KMS-11 (cell line): ENCODE results near the gene HMSD.

Experiments
- H2AFZ ChIP-seq: fragments of 200-600 bp; sonication (generic); 2 replicates; pipeline ENCODE4 v1.6.1; 2016; ENCODE audit warnings: antibody characterized with exemption, mixed run types, low read depth
- H3K27ac ChIP-seq: fragments of 200-600 bp; sonication (generic); 2 replicates; pipeline ENCODE4 v1.6.1; 2016; ENCODE audit warnings: mild to moderate bottlenecking, mixed run types
- H3K27me3 ChIP-seq: fragments of 200-600 bp; sonication (generic); 2 replicates; pipeline ENCODE4 v1.6.1; 2017; ENCODE audit warnings: mild to moderate bottlenecking, low read depth, mixed run types, moderate library complexity; ENCODE audit not compliant: insufficient read depth
- H3K36me3 ChIP-seq: fragments of 200-600 bp; sonication (generic); 2 replicates; pipeline ENCODE4 v1.6.1; 2017; ENCODE audit warnings: mild to moderate bottlenecking, mixed run types; ENCODE audit not compliant: insufficient read depth
- H3K4me1 ChIP-seq: fragments of 200-600 bp; sonication (generic); 2 replicates; pipeline ENCODE4 v1.6.1; 2016; ENCODE audit warnings: mild to moderate bottlenecking, low read depth, mixed run types; ENCODE audit not compliant: poor library complexity, severe bottlenecking
- H3K4me2 ChIP-seq: fragments of 200-600 bp; sonication (generic); 2 replicates; pipeline ENCODE4 v1.7.0; 2016; ENCODE audit warnings: mild to moderate bottlenecking, mixed run types
- H3K4me3 ChIP-seq: fragments of 200-600 bp; sonication (generic); IDR thresholded peaks from 2 replicates; pipeline ENCODE4 v1.6.1; 2017; ENCODE audit warnings: low read depth, low read length, mixed read lengths; ENCODE audit not compliant: insufficient read depth
- H3K79me2 ChIP-seq: fragments of 200-600 bp; sonication (generic); 2 replicates; pipeline ENCODE4 v1.6.1; 2016; ENCODE audit warnings: low read depth, mixed run types; ENCODE audit not compliant: insufficient read depth
- H3K9ac ChIP-seq: fragments of 200-600 bp; sonication (generic); 2 replicates; pipeline ENCODE4 v1.6.1; 2016; ENCODE audit warnings: mild to moderate bottlenecking, mixed run types
- H4K20me1 ChIP-seq: fragments of 200-600 bp; sonication (generic); 2 replicates; pipeline ENCODE4 v1.6.1; 2016; ENCODE audit warnings: mild to moderate bottlenecking, mixed run types; ENCODE audit not compliant: insufficient read depth
- CTCF ChIP-seq: fragments of 200-600 bp; sonication (generic); conservative IDR thresholded peaks from 2 replicates; pipeline ENCODE4 v1.6.1; 2017; ENCODE audit warnings: low read depth, mild to moderate bottlenecking, antibody characterized with exemption, low read length, moderate library complexity, mixed read lengths

HMSD gene

GRCh38 chr18:63960891-63961290 is 11.8 kb downstream of the HMSD start:
- TF ChIP-seq CTCF: no peak
- Histone ChIP-seq H3K9ac (no peak overlapping the region), H3K4me1 (no peaks in the 10 kb centered on the region), H3K27ac (no peak overlapping the region), H3K27me3 (no peaks in the 10 kb centered on the region), H4K20me1 (no peaks in the 10 kb centered on the region), H3K4me2 (no peak overlapping the region), H2AFZ (no peak overlapping the region), H3K4me3 (no peak overlapping the region), H3K36me3 (no peaks in the 10 kb centered on the region), H3K79me2 (no peaks in the 10 kb centered on the region)

- Histone ChIP-seq H3K9ac (no peak overlapping the region), H3K27ac (no peak overlapping the region), H3K4me3 (no peak overlapping the region), H3K79me2 (no peaks in the 10 kb centered on the region), H3K27me3 (no peaks in the 10 kb centered on the region), H3K4me2 (no peak overlapping the region), H3K4me1 (no peaks in the 10 kb centered on the region), H4K20me1 (no peaks in the 10 kb centered on the region), H3K36me3 (no peaks in the 10 kb centered on the region), H2AFZ (no peak overlapping the region)
- no peak for TF ChIP-seq CTCF
These were observed 12.4 kb downstream of the HMSD start for GRCh38 chr18:63961435-63961980.

GRCh38 chr18:63962137-63962536 is 13.0 kb downstream of the HMSD start:
- no peaks in the 10 kb centered on the region for H3K27me3 ChIP-seq

GRCh38 chr18:63963615-63964256 is 14.6 kb downstream of the HMSD start:
- H3K4me2 ChIP-seq: no peak overlapping the region
- peak; percentile 84 for TF ChIP-seq CTCF

More at GRCh38 chr18:63962137-63962536, 13.0 kb downstream of the HMSD start:
- Histone ChIP-seq H4K20me1 (no peaks in the 10 kb centered on the region), H3K4me1 (no peaks in the 10 kb centered on the region), H3K36me3 (no peaks in the 10 kb centered on the region), H3K27ac (no peak overlapping the region), H3K4me3 (no peak overlapping the region), H3K9ac (no peak overlapping the region), H3K4me2 (no peak overlapping the region), H3K79me2 (no peaks in the 10 kb centered on the region), H2AFZ (no peak overlapping the region)
- no peak for TF ChIP-seq CTCF

More at GRCh38 chr18:63963615-63964256, 14.6 kb downstream of the HMSD start:
- Histone ChIP-seq H3K27ac (no peak overlapping the region), H3K79me2 (no peaks in the 10 kb centered on the region), H3K27me3 (no peaks in the 10 kb centered on the region), H2AFZ (no peak overlapping the region), H3K36me3 (no peaks in the 10 kb centered on the region), H3K4me1 (no peaks in the 10 kb centered on the region), H3K9ac (no peak overlapping the region), H4K20me1 (no peaks in the 10 kb centered on the region), H3K4me3 (no peak overlapping the region)
